GM10248 (cell line): ENCODE measurements around the gene VDAC1.

Experiments
- CTCF ChIA-PET: fragments of 300-600 bp; sonication (Branson Sonifier 250); formaldehyde crosslinking; extraction: SDS; loops from one replicate; lab custom pipeline; 2021; ENCODE audit warnings: antibody characterized with exemption; lab: Yijun Ruan, JAX
- POLR2A ChIA-PET: fragments of 350-650 bp; sonication (Branson Sonifier 250); formaldehyde crosslinking; extraction: SDS; loops from one replicate; lab custom pipeline; 2020; ENCODE audit warnings: antibody characterized with exemption; lab: Yijun Ruan, JAX
- DNase-seq: peaks from one replicate; pipeline ENCODE4 v3.0.0; 2012; ENCODE audit errors: extremely low spot score
- CTCF ChIP-seq: IDR thresholded peaks from 2 replicates; pipeline ENCODE4 v1.5.1; 2012; ENCODE audit warnings: mild to moderate bottlenecking, low read depth; ENCODE audit errors: extremely low read depth, missing control alignments, control extremely low read depth

VDAC1 gene

DNA sequence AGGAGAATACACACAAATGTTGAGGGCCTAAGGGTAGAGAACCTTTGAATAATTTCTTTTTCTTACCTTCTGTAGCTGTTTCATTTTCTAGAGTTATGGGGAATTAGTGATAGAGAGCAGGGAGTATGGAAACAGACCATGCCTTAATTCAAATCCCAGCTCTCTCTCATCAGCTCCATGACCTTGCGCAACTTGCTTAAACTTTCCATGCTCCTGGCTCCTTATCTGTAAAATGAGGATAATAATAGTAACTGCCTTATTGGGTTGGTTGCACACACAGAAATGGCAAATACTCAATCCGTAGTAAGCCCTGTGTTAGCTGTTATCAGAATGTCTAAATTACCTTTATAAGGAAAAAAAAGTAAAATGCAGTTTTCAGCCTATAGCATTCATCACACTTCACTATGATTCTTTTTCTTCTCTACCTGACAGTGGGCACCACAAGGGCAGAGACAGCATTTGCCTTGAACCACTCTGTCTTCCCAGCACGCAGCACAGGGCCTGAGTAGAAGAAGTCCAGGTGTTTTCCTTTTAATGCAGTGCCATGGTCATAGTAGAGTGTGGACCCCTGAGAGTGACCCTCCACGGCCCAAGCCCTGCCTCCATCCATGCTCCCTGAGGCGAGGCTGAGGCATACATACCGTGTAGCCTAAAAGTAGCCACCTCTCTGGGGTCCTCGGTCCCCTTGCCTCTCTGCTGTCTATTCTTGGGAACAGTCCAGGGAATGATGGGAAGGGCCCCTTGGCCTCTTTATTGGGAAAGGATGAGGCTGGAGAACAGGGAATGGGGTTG lies 53.8 kb downstream of the VDAC1 start:
- no peak for TF ChIP-seq CTCF
- ChIA-PET CTCF (interaction anchor here (0.8 to 2.7 kb wide), 4 partner anchors 11 to 82 kb away, joined by 3 to 9 read pairs (median 5); no protein-coding TSS in a partner anchor), POLR2A (no interaction called here)
- no peak for DNase-seq

- DNase-seq = no peak
- CTCF ChIA-PET = interaction anchor here (1.2 to 2.7 kb wide), 5 partner anchors 8 to 525 kb away, joined by 4 to 11 read pairs (median 7); no protein-coding TSS in a partner anchor
- POLR2A ChIA-PET = no interaction called here
- TF ChIP-seq CTCF = no peak
Observed at GRCh38 chr5:133948721-133949120, 56.1 kb downstream of the VDAC1 start.

DNA sequence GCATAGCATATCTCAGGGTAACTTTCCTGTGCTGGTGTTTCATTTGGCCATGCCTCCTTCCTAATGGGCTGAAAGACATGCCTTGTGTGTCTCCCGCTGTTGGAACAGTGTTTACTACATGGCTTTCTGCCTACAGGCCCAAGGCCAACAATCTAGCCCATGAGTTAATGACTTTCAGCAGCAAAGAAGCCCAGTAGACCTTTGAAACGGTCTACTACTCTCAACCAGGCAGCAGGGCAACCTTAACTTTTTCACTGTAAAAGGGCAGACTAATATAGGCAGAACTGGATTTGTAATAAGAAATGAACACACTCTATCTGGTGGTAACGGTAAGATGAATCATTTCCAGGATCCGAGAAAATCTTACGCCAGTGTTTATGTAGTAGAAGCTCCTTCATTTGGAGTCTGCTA lies 57.3 kb downstream of the VDAC1 start:
- TF ChIP-seq CTCF = no peak
- DNase-seq = no peak
- ChIA-PET POLR2A (no interaction called here), CTCF (interaction anchor here (1.0 to 2.7 kb wide), 4 partner anchors 10 to 92 kb away, joined by 3 to 11 read pairs (median 6); no protein-coding TSS in a partner anchor)

GRCh38 chr5:133945568-133945967 lies 59.2 kb downstream of the VDAC1 start:
- no peak for TF ChIP-seq CTCF
- POLR2A ChIA-PET = interaction anchor here (0.6 kb wide), 1 partner anchor 422 kb away, joined by 5 read pairs; no protein-coding TSS in a partner anchor
- no peak for DNase-seq
- CTCF ChIA-PET = interaction anchor here (0.8 to 3.0 kb wide), 12 partner anchors 13 to 522 kb away, joined by 3 to 13 read pairs (median 3); no protein-coding TSS in a partner anchor

DNA sequence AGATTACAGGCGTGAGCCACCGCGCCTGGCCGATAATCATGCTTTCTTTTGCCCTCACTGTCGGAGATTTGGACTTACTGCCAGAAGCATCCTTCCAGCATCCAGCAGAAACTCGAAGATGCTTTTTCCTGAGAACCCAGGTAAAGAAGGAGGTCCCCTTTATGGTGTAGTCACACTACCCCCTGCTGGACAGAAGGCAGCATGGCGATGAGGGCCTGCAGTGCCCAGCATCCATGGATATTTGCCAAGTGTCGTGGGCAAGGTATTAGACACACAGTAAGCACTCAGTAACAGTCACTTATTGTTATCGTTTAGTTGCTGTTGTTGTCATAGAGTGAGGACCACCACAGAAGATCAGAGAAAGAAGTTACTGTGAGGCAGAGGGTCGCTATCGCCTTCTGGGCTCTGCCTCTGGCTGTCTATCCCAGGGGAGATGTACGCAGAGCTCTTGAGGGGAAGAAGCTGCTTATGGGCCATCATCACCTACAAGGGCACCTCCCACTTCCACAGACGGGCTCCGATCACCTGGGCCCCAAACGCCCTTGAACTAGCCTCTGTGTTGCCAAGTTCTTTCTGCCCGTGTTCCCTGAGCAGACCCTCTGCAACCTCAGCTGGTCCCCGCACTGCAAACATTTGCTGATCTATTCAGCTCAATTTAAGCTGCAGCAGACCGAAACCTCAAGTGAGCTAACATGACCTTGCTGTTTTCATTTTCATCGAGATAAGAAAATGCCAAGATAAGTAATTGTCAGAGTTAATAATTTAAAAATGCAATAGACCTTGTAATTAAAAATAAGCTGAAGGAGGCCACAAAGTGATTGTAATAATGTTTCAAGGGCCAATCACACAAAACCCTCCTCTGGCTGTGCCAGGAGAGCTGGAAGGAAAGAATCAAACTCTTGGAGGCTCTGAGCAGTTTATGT lies 60.3 kb downstream of the VDAC1 start:
- peak; percentile 68 for TF ChIP-seq CTCF
- peak; percentile 67 for DNase-seq
- POLR2A ChIA-PET = no interaction called here
- CTCF ChIA-PET = interaction anchor here (0.8 to 3.0 kb wide), 16 partner anchors 10 to 834 kb away, joined by 3 to 14 read pairs (median 3); no protein-coding TSS in a partner anchor

DNA sequence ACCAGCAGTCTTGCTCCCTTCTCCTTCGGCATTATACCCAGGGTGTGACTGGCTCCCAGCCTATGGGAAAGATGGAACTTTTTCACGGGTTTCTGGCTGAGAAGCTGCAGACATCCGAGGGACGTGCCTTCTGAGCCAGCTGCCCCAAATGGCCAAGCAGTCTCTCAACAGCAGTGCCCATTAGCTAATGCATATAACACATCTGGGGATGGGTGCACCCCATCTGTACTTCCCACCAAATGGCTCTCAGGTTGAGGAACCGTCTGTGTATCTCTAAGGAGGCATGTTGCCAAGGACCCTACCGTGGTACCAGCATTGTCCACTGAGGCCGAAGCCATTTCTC lies 61.3 kb downstream of the VDAC1 start:
- ChIA-PET CTCF (interaction anchor here (2.1 to 3.0 kb wide), 3 partner anchors 9 to 520 kb away, joined by 8 to 14 read pairs (median 13); no protein-coding TSS in a partner anchor), POLR2A (no interaction called here)
- DNase-seq = no peak
- no peak for TF ChIP-seq CTCF
